Neural cell (in vitro differentiated cells): ENCODE measurements around the gene ATP6V1F. TPM values are rescaled to one million over a fixed set of nuclear protein-coding genes. Genes with fewer than 3 reads are reported as not detected.

Experiments used
- H2AFZ ChIP-seq: fragments of 200-600, 300-800 bp; sonication (generic), shearing (Covaris generic); 2 replicates; pipeline ENCODE4 v1.6.0; 2014; ENCODE audit warnings: low read depth, mild to moderate bottlenecking, antibody characterized with exemption, low read length, moderate library complexity
- H3F3A ChIP-seq: fragments of 200-600 bp; shearing (Covaris generic); 2 replicates; pipeline ENCODE4 v1.6.1; 2016; ENCODE audit warnings: mild to moderate bottlenecking, moderate library complexity, mixed read lengths, antibody characterized with exemption, low read length; ENCODE audit not compliant: insufficient read depth, poor library complexity, severe bottlenecking
- H3K27ac ChIP-seq: fragments of 200-600, 300-800 bp; sonication (generic), shearing (Covaris generic); 2 replicates; pipeline ENCODE4 v1.5.1; 2014; ENCODE audit warnings: mild to moderate bottlenecking, low read length, moderate library complexity
- H3K27me3 ChIP-seq: fragments of 300-800, 200-600 bp; sonication (generic), shearing (Covaris generic); 2 replicates; pipeline ENCODE4 v1.6.0; 2014; ENCODE audit warnings: mild to moderate bottlenecking, low read depth, low read length, moderate library complexity; ENCODE audit not compliant: insufficient read depth
- H3K36me3 ChIP-seq: fragments of 300-800, 200-600 bp; sonication (generic), shearing (Covaris generic); 2 replicates; pipeline ENCODE4 v1.5.1; 2014; ENCODE audit warnings: mild to moderate bottlenecking, antibody characterized with exemption, low read length, moderate library complexity; ENCODE audit not compliant: insufficient read depth
- H3K4me2 ChIP-seq: fragments of 300-800, 200-600 bp; sonication (generic), shearing (Covaris generic); 2 replicates; pipeline ENCODE4 v1.6.0; 2014; ENCODE audit warnings: mild to moderate bottlenecking, low read length
- H3K4me3 ChIP-seq: fragments of 300-800, 200-600 bp; sonication (generic), shearing (Covaris generic); 2 replicates; pipeline ENCODE4 v1.5.1; 2014; ENCODE audit warnings: mild to moderate bottlenecking, low read length, moderate library complexity
- H3K79me2 ChIP-seq: fragments of 200-600 bp; shearing (Covaris generic); replicated peaks from 2 replicates; pipeline ENCODE4 v1.6.0; 2014; ENCODE audit warnings: mild to moderate bottlenecking, low read length, moderate library complexity; ENCODE audit not compliant: insufficient read depth
- H3K9ac ChIP-seq: fragments of 300-800, 200-600 bp; sonication (generic), shearing (Covaris generic); 2 replicates; pipeline ENCODE4 v1.6.1; 2016; ENCODE audit warnings: mild to moderate bottlenecking, low read length, mixed read lengths
- H3K9me2 ChIP-seq: fragments of 200-600 bp; shearing (Covaris generic); 2 replicates; pipeline ENCODE4 v1.6.1; 2016; ENCODE audit warnings: mild to moderate bottlenecking, low read length, mixed read lengths; ENCODE audit not compliant: insufficient read depth
- H3K9me3 ChIP-seq: fragments of 200-600, 300-800 bp; sonication (generic), shearing (Covaris generic); 2 replicates; pipeline ENCODE4 v1.6.1; 2016; ENCODE audit warnings: mild to moderate bottlenecking, mixed run types, low read length, moderate library complexity, mixed read lengths
- H4K20me1 ChIP-seq: fragments of 200-600 bp; shearing (Covaris generic); 2 replicates; pipeline ENCODE4 v1.6.1; 2016; ENCODE audit warnings: mild to moderate bottlenecking, mixed run types; ENCODE audit not compliant: insufficient read depth
- CTCF ChIP-seq: fragments of 450-650 bp; IDR thresholded peaks from 2 replicates; pipeline ENCODE4 v1.5.1; 2014; ENCODE audit warnings: antibody characterized with exemption, mild to moderate bottlenecking, moderate library complexity; ENCODE audit not compliant: poor library complexity, severe bottlenecking
- EP300 ChIP-seq: fragments of 450-650 bp; conservative IDR thresholded peaks from 2 replicates; pipeline ENCODE4 v1.6.1; 2014; ENCODE audit warnings: antibody characterized with exemption, mild to moderate bottlenecking, moderate library complexity; ENCODE audit not compliant: poor library complexity, severe bottlenecking
- EZH2 ChIP-seq: fragments of 200-600, 300-800 bp; shearing (Covaris generic), sonication (generic); IDR thresholded peaks from 2 replicates; pipeline ENCODE4 v1.6.1; 2014; ENCODE audit warnings: antibody characterized with exemption, low read length, borderline replicate concordance, mild to moderate bottlenecking; ENCODE audit not compliant: insufficient read depth, poor library complexity, severe bottlenecking
- MXI1 ChIP-seq: fragments of 450-650 bp; conservative IDR thresholded peaks from 2 replicates; pipeline ENCODE4 v1.6.1; 2014; ENCODE audit warnings: antibody characterized with exemption, mild to moderate bottlenecking; ENCODE audit not compliant: poor library complexity, severe bottlenecking
- POLR2AphosphoS5 ChIP-seq: IDR thresholded peaks from 2 replicates; pipeline ENCODE4 v1.6.1; 2012
- RAD21 ChIP-seq: fragments of 450-650 bp; conservative IDR thresholded peaks from 2 replicates; pipeline ENCODE4 v1.6.1; 2014; ENCODE audit warnings: antibody characterized with exemption, mild to moderate bottlenecking, moderate library complexity
- REST ChIP-seq: IDR thresholded peaks from 2 replicates; pipeline ENCODE4 v1.6.1; 2012; ENCODE audit warnings: borderline replicate concordance
- SMC3 ChIP-seq: fragments of 450-650 bp; conservative IDR thresholded peaks from 2 replicates; pipeline ENCODE4 v1.6.1; 2014; ENCODE audit warnings: antibody characterized with exemption, mild to moderate bottlenecking, moderate library complexity; ENCODE audit not compliant: poor library complexity
- TAF1 ChIP-seq: IDR thresholded peaks from 2 replicates; pipeline ENCODE4 v1.6.1; 2012; ENCODE audit warnings: low read depth
- polyA plus RNA-seq: library from polyadenylated mRNA; depleted of rRNA; stranded (reverse); fragments of >200 nt; gene quantifications from 2 replicates; pipeline ENCODE4 v1.2.3, GENCODE V29; 2014

ATP6V1F gene
- polyA plus RNA-seq, 1 donor from 2014 or later, result 246 TPM

- Histone ChIP-seq H3K27me3 (peaks cover 45% of the 10 kb centered on the region), H3K4me3 (no peak overlapping the region), H4K20me1 (no peaks in the 10 kb centered on the region), H3F3A (no peaks in the 10 kb centered on the region), H2AFZ (no peak overlapping the region), H3K4me2 (no peak overlapping the region), H3K9ac (no peak overlapping the region), H3K9me3 (no peaks in the 10 kb centered on the region), H3K27ac (no peak overlapping the region), H3K9me2 (no peaks in the 10 kb centered on the region), H3K79me2 (no peaks in the 10 kb centered on the region), H3K36me3 (no peaks in the 10 kb centered on the region)
- no peak for TF ChIP-seq SMC3
- TF ChIP-seq MXI1, result no peak
- TF ChIP-seq CTCF, result no peak
- no peak for TF ChIP-seq TAF1
- TF ChIP-seq POLR2AphosphoS5, result no peak
- TF ChIP-seq REST, result no peak
- no peak for TF ChIP-seq RAD21
- TF ChIP-seq EZH2, result no peak
- no peak for TF ChIP-seq EP300
These were observed 52.0 kb downstream of the ATP6V1F start for GRCh38 chr7:128914566-128915151.

GRCh38 chr7:128915271-128915819 lies 52.7 kb downstream of the ATP6V1F start:
- H3K4me2 ChIP-seq, result no peak overlapping the region
- H3K9me3 ChIP-seq, result no peaks in the 10 kb centered on the region
- H3K4me3 ChIP-seq, result no peak overlapping the region
- no peaks in the 10 kb centered on the region for H4K20me1 ChIP-seq
- no peaks in the 10 kb centered on the region for H3K9me2 ChIP-seq
- no peaks in the 10 kb centered on the region for H3K79me2 ChIP-seq
- H3K27ac ChIP-seq, result no peak overlapping the region
- H3F3A ChIP-seq, result no peaks in the 10 kb centered on the region
- H3K36me3 ChIP-seq, result no peaks in the 10 kb centered on the region
- H3K27me3 ChIP-seq, result peaks cover 38% of the 10 kb centered on the region
- H3K9ac ChIP-seq, result no peak overlapping the region
- no peak overlapping the region for H2AFZ ChIP-seq
- TF ChIP-seq CTCF (no peak), EZH2 (no peak), RAD21 (no peak), SMC3 (no peak), REST (no peak), EP300 (no peak), POLR2AphosphoS5 (no peak), MXI1 (no peak), TAF1 (no peak)
